SK-N-SH treated with all-trans-retinoic acid at 6 μM for 48 hours (cell line): ENCODE measurements around the gene SIRPA.

Experiments
- ATAC-seq: fragments of 200-7000 bp; cut with Tn5 transposase; 3 replicates; pipeline ENCODE4 v1.9.1; 2020; ENCODE audit warnings: mild to moderate bottlenecking, moderate library complexity
- ARNTL ChIP-seq: fragments of 450-650 bp; formaldehyde crosslinking; IDR thresholded peaks from 2 replicates; pipeline ENCODE4 v1.5.0; 2020; ENCODE audit warnings: low read depth, mild to moderate bottlenecking, moderate library complexity, borderline replicate concordance
- BACH2 ChIP-seq: fragments of 250-450 bp; sonication (Bioruptor Pico); IDR thresholded peaks from 2 replicates; pipeline ENCODE4 v1.9.0; 2021; ENCODE audit warnings: mild to moderate bottlenecking, borderline replicate concordance
- CSDC2 ChIP-seq: fragments of 250-450 bp; sonication (Bioruptor Pico); IDR thresholded peaks from 2 replicates; pipeline ENCODE4 v1.5.0; 2020; ENCODE audit warnings: mild to moderate bottlenecking, moderate library complexity
- ESRRG ChIP-seq: fragments of 250-450 bp; sonication (Bioruptor Pico); IDR thresholded peaks from 2 replicates; pipeline ENCODE4 v1.6.1; 2021; ENCODE audit warnings: mild to moderate bottlenecking
- GLIS3 ChIP-seq: fragments of 250-450 bp; sonication (Bioruptor Pico); IDR thresholded peaks from 2 replicates; pipeline ENCODE4 v1.5.0; 2020; ENCODE audit warnings: mild to moderate bottlenecking, moderate library complexity
- ISL1 ChIP-seq: fragments of 250-450 bp; sonication (Bioruptor Pico); IDR thresholded peaks from 2 replicates; pipeline ENCODE4 v2.1.2; 2022; ENCODE audit warnings: mild to moderate bottlenecking, moderate library complexity
- OSR1 ChIP-seq: fragments of 250-450 bp; sonication (Bioruptor Pico); IDR thresholded peaks from 2 replicates; pipeline ENCODE4 v1.8.0; 2022; ENCODE audit warnings: moderate library complexity, mild to moderate bottlenecking, inconsistent platforms
- PATZ1 ChIP-seq: fragments of 250-450 bp; sonication (Bioruptor Pico); IDR thresholded peaks from 2 replicates; pipeline ENCODE4 v1.8.0; 2020; ENCODE audit warnings: mild to moderate bottlenecking, moderate library complexity, borderline replicate concordance
- PPARA ChIP-seq: fragments of 250-450 bp; sonication (Bioruptor Pico); IDR thresholded peaks from 2 replicates; pipeline ENCODE4 v1.5.0; 2020; ENCODE audit warnings: mild to moderate bottlenecking, borderline replicate concordance
- RARB ChIP-seq: fragments of 250-450 bp; sonication (Bioruptor Pico); IDR thresholded peaks from 2 replicates; pipeline ENCODE4 v1.8.0; 2021; ENCODE audit warnings: mild to moderate bottlenecking, moderate library complexity
- SNAI2 ChIP-seq: fragments of 250-450 bp; sonication (Bioruptor Pico); IDR thresholded peaks from 2 replicates; pipeline ENCODE4 v1.5.0; 2020; ENCODE audit warnings: mild to moderate bottlenecking, moderate library complexity
- TCF4 ChIP-seq: fragments of 250-450 bp; sonication (Bioruptor Pico); IDR thresholded peaks from 2 replicates; pipeline ENCODE4 v1.8.0; 2021; ENCODE audit warnings: mild to moderate bottlenecking, moderate library complexity, borderline replicate concordance
- TOX ChIP-seq: fragments of 250-450 bp; sonication (Bioruptor Pico); IDR thresholded peaks from 2 replicates; pipeline ENCODE4 v1.8.0; 2021; ENCODE audit warnings: mild to moderate bottlenecking, moderate library complexity, borderline replicate concordance
- TSHZ2 ChIP-seq: fragments of 250-450 bp; sonication (Bioruptor Pico); IDR thresholded peaks from 2 replicates; pipeline ENCODE4 v1.5.0; 2020; ENCODE audit warnings: mild to moderate bottlenecking, moderate library complexity
- ZC3H10 ChIP-seq: fragments of 250-450 bp; sonication (Bioruptor Pico); IDR thresholded peaks from 2 replicates; pipeline ENCODE4 v1.5.1; 2021; ENCODE audit warnings: mild to moderate bottlenecking, moderate library complexity
- ZFP3 ChIP-seq: fragments of 250-450 bp; sonication (Bioruptor Pico); IDR thresholded peaks from 2 replicates; pipeline ENCODE4 v1.5.0; 2020; ENCODE audit warnings: mild to moderate bottlenecking, moderate library complexity
- ZFP30 ChIP-seq: fragments of 450-650 bp; formaldehyde crosslinking; IDR thresholded peaks from 2 replicates; pipeline ENCODE4 v1.5.0; 2022; ENCODE audit warnings: mild to moderate bottlenecking, moderate library complexity
- ZNF565 ChIP-seq: fragments of 450-650 bp; formaldehyde crosslinking; conservative IDR thresholded peaks from 2 replicates; pipeline ENCODE4 v1.5.0; 2020; ENCODE audit warnings: low read depth, mild to moderate bottlenecking, moderate library complexity
- ZNF70 ChIP-seq: fragments of 450-650 bp; formaldehyde crosslinking; IDR thresholded peaks from 2 replicates; pipeline ENCODE4 v1.5.0; 2020; ENCODE audit warnings: mild to moderate bottlenecking, moderate library complexity
- ZNF8 ChIP-seq: fragments of 450-650 bp; formaldehyde crosslinking; IDR thresholded peaks from 2 replicates; pipeline ENCODE4 v1.5.0; 2020; ENCODE audit warnings: mild to moderate bottlenecking, moderate library complexity
- TF ChIP-seq, protein P1 (sequence below): fragments of 250-450 bp; sonication (Bioruptor Pico); IDR thresholded peaks from 2 replicates; pipeline ENCODE4 v1.5.1; 2021; ENCODE audit warnings: mild to moderate bottlenecking, moderate library complexity
- TF ChIP-seq, protein P2 (sequence below): fragments of 250-450 bp; sonication (Bioruptor Pico); IDR thresholded peaks from 2 replicates; pipeline ENCODE4 v1.5.1; 2020; ENCODE audit warnings: low read depth, mild to moderate bottlenecking, moderate library complexity
- TF ChIP-seq, protein P3 (sequence below): fragments of 250-450 bp; sonication (Bioruptor Pico); IDR thresholded peaks from 2 replicates; pipeline ENCODE4 v1.8.0; 2021; ENCODE audit warnings: low read depth, mild to moderate bottlenecking, moderate library complexity, borderline replicate concordance

The SIRPA gene

DNA sequence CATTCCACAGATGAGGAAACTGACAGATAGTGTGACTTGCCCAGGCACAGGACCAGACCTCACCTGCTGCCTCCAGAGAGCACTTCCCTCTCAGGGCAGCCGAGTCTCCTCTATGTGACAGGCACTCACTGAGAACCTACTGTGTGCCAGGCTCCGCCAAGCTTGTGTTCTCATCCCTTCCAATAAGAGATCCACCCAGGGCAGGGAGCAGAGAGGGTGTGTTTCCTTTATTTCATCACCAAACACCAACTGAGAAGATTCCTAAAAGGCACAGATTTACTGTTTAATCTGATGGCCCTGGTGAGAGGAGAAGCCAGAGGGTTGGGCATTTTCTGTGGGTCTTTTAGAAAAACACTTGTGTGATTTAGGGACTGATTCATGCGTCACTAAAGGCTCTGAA lies 20.5 kb downstream of the SIRPA start (continued):
- TF ChIP-seq, protein P1, sequence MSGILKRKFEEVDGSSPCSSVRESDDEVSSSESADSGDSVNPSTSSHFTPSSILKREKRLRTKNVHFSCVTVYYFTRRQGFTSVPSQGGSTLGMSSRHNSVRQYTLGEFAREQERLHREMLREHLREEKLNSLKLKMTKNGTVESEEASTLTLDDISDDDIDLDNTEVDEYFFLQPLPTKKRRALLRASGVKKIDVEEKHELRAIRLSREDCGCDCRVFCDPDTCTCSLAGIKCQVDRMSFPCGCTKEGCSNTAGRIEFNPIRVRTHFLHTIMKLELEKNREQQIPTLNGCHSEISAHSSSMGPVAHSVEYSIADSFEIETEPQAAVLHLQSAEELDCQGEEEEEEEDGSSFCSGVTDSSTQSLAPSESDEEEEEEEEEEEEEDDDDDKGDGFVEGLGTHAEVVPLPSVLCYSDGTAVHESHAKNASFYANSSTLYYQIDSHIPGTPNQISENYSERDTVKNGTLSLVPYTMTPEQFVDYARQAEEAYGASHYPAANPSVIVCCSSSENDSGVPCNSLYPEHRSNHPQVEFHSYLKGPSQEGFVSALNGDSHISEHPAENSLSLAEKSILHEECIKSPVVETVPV (CRISPR knock-in tag): no peak
- TF ChIP-seq TOX (CRISPR knock-in tag): no peak
- TF ChIP-seq, all 23 proteins: peak for 0

- no peak for TF ChIP-seq ESRRG (CRISPR knock-in tag)
- no peak for TF ChIP-seq GLIS3 (CRISPR knock-in tag)
- TF ChIP-seq ZC3H10 (CRISPR knock-in tag): no peak
- TF ChIP-seq OSR1 (CRISPR knock-in tag): no peak
- no peak for TF ChIP-seq ZFP30 (CRISPR knock-in tag)
- no peak for TF ChIP-seq CSDC2 (CRISPR knock-in tag)
- no peak for TF ChIP-seq BACH2 (CRISPR knock-in tag)
- ATAC-seq: no peak
These were observed 22.6 kb downstream of the SIRPA start for GRCh38 chr20:1917786-1918185.

GRCh38 chr20:1918491-1919165 lies 23.4 kb downstream of the SIRPA start:
- TF ChIP-seq, protein P2, sequence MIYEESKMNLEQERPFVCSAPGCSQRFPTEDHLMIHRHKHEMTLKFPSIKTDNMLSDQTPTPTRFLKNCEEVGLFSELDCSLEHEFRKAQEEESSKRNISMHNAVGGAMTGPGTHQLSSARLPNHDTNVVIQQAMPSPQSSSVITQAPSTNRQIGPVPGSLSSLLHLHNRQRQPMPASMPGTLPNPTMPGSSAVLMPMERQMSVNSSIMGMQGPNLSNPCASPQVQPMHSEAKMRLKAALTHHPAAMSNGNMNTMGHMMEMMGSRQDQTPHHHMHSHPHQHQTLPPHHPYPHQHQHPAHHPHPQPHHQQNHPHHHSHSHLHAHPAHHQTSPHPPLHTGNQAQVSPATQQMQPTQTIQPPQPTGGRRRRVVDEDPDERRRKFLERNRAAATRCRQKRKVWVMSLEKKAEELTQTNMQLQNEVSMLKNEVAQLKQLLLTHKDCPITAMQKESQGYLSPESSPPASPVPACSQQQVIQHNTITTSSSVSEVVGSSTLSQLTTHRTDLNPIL (CRISPR knock-in tag): no peak
- TF ChIP-seq CSDC2 (CRISPR knock-in tag) (no peak), ISL1 (CRISPR knock-in tag) (no peak), PATZ1 (no peak), ARNTL (CRISPR knock-in tag) (no peak), TOX (CRISPR knock-in tag) (no peak), ZFP3 (CRISPR knock-in tag) (no peak), ZNF70 (CRISPR knock-in tag) (no peak), SNAI2 (CRISPR knock-in tag) (no peak), TCF4 (CRISPR knock-in tag) (no peak), PPARA (CRISPR knock-in tag) (no peak), GLIS3 (CRISPR knock-in tag) (no peak), ZNF565 (CRISPR knock-in tag) (no peak), ZFP30 (CRISPR knock-in tag) (no peak), ZC3H10 (CRISPR knock-in tag) (no peak), RARB (CRISPR knock-in tag) (no peak), TSHZ2 (CRISPR knock-in tag) (no peak), ZNF8 (CRISPR knock-in tag) (no peak)
- TF ChIP-seq, protein P3, sequence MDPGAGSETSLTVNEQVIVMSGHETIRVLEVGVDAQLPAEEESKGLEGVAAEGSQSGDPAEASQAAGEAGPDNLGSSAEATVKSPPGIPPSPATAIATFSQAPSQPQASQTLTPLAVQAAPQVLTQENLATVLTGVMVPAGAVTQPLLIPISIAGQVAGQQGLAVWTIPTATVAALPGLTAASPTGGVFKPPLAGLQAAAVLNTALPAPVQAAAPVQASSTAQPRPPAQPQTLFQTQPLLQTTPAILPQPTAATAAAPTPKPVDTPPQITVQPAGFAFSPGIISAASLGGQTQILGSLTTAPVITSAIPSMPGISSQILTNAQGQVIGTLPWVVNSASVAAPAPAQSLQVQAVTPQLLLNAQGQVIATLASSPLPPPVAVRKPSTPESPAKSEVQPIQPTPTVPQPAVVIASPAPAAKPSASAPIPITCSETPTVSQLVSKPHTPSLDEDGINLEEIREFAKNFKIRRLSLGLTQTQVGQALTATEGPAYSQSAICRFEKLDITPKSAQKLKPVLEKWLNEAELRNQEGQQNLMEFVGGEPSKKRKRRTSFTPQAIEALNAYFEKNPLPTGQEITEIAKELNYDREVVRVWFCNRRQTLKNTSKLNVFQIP (CRISPR knock-in tag): no peak
- ATAC-seq: no peak
